ENCODE data around the gene MCTP1.

DNA sequence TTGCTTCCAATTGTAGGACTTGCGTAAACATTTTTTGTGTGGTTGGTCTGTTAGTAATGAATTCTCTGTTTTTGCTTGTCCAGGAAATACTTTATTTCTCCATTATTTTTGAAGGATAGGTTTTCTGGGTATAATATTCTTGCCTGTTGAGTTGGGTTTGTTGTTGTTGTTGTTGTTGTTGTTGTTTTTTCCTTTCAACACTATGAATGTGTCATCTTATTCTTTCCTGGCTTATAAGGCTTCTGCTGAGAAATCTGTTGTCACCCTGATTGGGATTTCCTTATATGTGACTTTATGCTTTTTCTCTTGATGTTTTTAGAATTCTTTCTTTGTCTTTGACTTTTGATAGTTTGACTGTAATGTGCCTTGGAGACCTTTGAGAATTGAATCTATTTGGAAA is 626.6 kb downstream of the MCTP1 start:
- TF ChIP-seq, protein P1, sequence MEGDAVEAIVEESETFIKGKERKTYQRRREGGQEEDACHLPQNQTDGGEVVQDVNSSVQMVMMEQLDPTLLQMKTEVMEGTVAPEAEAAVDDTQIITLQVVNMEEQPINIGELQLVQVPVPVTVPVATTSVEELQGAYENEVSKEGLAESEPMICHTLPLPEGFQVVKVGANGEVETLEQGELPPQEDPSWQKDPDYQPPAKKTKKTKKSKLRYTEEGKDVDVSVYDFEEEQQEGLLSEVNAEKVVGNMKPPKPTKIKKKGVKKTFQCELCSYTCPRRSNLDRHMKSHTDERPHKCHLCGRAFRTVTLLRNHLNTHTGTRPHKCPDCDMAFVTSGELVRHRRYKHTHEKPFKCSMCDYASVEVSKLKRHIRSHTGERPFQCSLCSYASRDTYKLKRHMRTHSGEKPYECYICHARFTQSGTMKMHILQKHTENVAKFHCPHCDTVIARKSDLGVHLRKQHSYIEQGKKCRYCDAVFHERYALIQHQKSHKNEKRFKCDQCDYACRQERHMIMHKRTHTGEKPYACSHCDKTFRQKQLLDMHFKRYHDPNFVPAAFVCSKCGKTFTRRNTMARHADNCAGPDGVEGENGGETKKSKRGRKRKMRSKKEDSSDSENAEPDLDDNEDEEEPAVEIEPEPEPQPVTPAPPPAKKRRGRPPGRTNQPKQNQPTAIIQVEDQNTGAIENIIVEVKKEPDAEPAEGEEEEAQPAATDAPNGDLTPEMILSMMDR (optimal IDR thresholded peaks at IDR 0.05 in 1 of 3, IDR thresholded peaks at IDR 0.05 in 1 of 3, conservative IDR thresholded peaks at IDR 0.05 in 1 of 3; ENCODE audit: extremely low read depth in 1 of 3, insufficient read depth in 2 of 3, low read length in 3 of 3), result no peak
- TF ChIP-seq EZH2 (IDR thresholded peaks at IDR 0.05; ENCODE audit: low read length), result no peak
